ENCODE data around the gene CHMP4A. TPM values are rescaled to one million over a fixed set of nuclear protein-coding genes. Genes with fewer than 3 reads are reported as not detected.

CHMP4A gene
- 48.6 and 54.1 TPM in 2 replicates for total RNA-seq (2014; rRNA removed)
- polyA plus RNA-seq (2012): 116 TPM

GRCh38 chr14:24212924-24213865 is at the start of gene CHMP4A:
TSS of gene CHMP4A (minus strand) at chr14:24213488. CDS start at chr14:24213439, 49 bp downstream.
- DNase-seq (ENCODE audit: low read depth): peak; percentile 98

DNA sequence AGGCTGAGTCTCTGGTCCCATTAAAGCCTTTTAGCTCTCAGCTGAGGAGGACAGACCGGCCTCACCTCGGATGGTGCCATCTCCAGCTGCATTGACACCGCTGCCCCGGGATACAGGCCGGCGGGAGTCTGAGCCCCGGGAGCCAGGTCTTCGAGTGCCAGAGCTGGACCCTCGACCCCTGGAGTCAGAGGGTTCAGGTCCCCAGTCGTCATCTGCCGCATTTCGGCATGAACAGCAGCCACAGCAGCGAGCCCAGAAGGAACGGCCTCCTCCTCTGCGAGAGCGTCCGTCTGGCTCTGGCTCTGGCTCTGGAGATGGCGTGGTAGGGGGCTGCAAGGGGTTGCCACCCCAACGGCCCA is 48.7 kb upstream of the CHMP4A start:
- DNase-seq (ENCODE audit: low read depth): no peak

GRCh38 chr14:24261256-24261968 is 48.1 kb upstream of the CHMP4A start:
- DNase-seq (ENCODE audit: low read depth): no peak

GRCh38 chr14:24260780-24261157 is 47.5 kb upstream of the CHMP4A start:
- no peak for DNase-seq (ENCODE audit: low read depth)

GRCh38 chr14:24260026-24260779 is 46.9 kb upstream of the CHMP4A start:
- no peak for DNase-seq (ENCODE audit: low read depth)

- DNase-seq (ENCODE audit: low read depth): no peak
Observed at GRCh38 chr14:24259282-24260025, 46.2 kb upstream of the CHMP4A start.

DNA sequence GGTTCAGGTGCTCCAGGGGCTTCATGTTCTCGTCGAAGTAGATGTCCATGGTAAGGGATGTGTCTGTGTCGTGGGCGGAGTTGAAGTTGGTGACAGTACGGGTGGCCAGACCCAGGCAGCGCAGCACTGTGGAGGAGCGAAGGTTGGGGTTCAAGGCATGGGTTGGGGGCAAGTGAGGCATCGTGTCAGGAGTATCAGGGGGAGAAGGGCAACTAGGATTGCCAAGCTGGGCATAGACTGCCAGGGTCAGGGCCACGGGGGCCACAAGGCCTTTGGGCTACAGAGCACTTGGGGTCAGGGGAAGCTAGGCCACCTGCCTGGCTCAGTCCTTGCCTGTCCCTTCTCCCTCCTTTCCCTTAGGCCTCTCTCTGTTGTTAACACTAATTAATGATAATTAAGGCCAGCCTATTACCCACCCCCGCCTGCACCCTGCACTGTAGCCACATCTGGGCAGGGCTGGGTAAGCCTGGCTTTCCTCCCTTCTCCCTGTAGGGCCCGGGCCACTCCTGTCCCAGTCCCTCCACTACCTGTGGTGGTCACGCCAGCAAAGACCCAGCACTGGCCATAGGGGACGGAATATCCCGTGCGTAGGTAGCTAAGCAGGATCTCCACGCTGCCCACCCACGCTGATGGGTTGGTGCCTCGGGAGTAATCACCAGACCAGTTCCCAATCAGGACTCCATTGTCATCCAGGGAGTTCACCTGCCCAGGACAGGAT is 45.4 kb upstream of the CHMP4A start:
- DNase-seq (ENCODE audit: low read depth): no peak

DNA sequence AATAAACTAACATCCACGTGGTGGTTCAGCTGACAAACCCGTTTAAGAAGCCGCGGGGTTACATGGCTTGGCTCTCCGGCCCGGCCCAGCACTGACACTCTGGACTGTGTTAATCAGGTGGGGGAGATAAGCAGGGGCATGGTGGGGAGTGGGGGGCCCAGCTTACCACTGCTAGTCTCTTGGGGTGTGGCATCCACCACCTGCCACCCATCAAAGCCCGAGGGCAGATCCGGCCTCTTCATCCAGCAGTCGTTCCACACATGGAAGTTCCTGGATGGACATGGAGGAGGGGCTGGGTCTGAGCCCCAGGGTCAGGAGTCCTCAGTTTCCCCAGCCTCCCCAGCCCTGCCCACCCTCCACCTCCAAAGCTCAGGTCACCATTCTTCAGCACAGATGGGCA is 44.8 kb upstream of the CHMP4A start:
- no peak for DNase-seq (ENCODE audit: low read depth)

GRCh38 chr14:24256960-24257359 is 43.7 kb upstream of the CHMP4A start:
- DNase-seq (ENCODE audit: low read depth): no peak

DNA sequence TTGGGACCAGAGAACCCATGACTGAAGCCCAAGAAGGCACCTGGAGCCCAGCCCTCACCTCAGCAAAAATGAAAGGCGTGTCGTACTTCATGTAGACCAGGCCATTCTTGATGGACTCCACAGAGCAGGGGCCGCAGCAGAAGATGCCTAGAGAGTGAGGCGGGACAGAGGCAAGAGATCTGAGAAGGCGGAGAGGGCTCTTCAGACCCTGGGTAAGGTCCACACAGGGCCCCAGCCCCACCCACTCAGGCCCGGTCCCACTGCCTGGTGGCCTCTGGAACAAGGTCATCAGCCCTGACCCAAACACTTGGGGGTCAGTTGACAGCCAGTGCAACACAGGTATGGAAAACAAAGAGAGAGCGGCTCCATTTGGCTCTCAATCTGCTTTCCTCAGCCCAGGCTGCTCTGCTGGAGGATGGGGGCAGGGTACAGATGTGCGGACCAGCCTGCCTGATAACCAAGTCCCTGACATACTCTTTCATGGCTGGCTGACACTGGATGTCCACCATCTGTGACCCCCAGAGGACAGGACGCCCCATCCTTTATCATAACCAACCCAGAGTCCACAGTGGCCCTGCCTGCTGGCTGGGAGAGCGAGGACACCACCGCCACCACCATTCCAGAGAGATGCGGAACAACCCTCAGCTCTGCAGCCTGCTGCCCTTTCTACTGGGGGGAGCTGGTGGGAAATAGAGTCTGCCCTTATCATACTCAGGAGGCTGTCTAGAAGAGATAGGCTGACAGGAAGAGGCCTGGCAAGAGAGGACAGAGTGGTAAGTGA is 42.8 kb upstream of the CHMP4A start:
- DNase-seq (ENCODE audit: low read depth): no peak

GRCh38 chr14:24255438-24255837 is 42.1 kb upstream of the CHMP4A start:
- no peak for DNase-seq (ENCODE audit: low read depth)

DNA sequence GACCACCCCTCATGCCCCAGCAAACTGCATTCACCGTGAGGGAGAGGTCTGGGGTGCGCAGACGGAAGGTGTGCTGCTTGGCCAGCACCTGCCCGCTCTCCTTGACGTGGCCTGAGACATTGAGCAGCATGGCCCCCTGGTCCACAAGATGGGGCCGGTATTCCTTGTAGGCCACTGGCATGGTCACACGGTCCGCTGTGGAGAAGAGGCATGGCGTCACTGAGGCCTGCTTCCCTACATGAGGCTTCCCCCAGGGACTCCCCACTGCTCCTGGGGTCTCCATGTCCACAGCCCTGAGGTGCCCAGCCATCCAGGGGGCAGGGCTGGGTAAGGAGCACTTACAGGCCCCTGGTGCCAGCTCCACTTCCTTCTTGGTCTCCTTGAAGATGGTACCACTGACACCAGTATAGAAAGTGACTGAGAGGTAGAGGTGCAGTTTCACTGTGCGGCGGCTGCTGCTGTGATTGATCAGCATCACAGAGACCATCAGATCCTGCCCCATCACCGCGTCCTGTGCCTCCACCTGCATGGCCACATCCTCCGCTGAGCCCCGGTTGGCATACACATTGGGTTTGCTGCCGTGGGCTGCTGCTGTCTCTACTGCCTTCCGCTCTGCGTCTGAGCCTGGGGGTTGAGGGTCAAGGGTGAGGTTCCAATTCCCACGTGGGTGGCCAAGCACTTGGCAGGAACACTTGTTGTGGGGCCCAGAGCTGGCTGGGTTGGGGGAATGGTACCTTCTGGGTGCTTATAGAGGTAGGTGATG is 41.5 kb upstream of the CHMP4A start:
- DNase-seq (ENCODE audit: low read depth): no peak

DNA sequence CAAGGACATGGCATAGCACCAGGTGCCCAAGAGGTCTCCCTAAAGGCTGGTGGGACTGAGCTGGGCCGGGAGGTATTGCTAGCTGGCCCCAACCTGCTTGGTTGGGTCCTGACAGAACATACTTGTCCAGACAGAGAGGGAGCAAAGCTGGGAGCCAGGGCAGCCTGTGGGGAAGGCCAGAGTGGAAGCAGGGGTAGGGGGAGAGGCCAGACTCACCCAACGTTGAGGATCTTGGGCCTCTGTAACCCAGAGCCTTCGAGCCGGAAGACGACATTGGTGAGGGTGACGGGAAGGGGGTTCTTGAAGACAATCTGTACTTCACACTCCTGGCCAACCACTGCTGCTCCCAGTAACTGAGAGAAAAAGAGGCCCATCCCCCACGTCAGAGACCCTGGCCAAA is 40.6 kb upstream of the CHMP4A start:
- DNase-seq (ENCODE audit: low read depth): no peak

- DNase-seq (ENCODE audit: low read depth): no peak
Observed at GRCh38 chr14:24252289-24253124, 39.2 kb upstream of the CHMP4A start.

DNA sequence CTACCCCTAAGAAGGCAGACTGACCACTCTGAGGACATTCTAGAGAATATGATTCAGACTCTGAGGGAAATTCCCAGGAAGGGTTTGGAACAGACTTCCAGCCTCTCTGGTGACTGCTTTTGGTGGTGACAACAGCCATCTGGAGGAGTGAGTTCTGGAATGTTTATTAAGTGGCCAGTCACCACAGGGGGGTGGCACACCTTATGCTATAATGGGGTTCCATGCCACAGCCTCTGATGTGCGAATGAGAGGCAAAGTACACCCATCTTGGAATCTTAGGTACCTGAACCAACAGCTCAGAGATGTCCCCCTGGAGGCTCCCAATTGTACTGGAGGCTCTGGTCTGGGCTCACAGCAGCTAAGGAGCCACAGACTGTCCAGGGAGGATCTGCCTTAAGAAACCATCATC is 38.6 kb upstream of the CHMP4A start:
- no peak for DNase-seq (ENCODE audit: low read depth)

GRCh38 chr14:24250354-24250753 is 37.1 kb upstream of the CHMP4A start:
- no peak for DNase-seq (ENCODE audit: low read depth)

GRCh38 chr14:24249230-24250021 is 36.1 kb upstream of the CHMP4A start:
- no peak for DNase-seq (ENCODE audit: low read depth)

All from LHCN-M2 (cell line).